Measurements from ENCODE around the gene GJD3. TPM values are rescaled to one million over a fixed set of nuclear protein-coding genes. Genes with fewer than 3 reads are reported as not detected.

The GJD3 gene
- total and polyA plus RNA-seq, 2 donors = 0.34 to 0.66 TPM

DNA sequence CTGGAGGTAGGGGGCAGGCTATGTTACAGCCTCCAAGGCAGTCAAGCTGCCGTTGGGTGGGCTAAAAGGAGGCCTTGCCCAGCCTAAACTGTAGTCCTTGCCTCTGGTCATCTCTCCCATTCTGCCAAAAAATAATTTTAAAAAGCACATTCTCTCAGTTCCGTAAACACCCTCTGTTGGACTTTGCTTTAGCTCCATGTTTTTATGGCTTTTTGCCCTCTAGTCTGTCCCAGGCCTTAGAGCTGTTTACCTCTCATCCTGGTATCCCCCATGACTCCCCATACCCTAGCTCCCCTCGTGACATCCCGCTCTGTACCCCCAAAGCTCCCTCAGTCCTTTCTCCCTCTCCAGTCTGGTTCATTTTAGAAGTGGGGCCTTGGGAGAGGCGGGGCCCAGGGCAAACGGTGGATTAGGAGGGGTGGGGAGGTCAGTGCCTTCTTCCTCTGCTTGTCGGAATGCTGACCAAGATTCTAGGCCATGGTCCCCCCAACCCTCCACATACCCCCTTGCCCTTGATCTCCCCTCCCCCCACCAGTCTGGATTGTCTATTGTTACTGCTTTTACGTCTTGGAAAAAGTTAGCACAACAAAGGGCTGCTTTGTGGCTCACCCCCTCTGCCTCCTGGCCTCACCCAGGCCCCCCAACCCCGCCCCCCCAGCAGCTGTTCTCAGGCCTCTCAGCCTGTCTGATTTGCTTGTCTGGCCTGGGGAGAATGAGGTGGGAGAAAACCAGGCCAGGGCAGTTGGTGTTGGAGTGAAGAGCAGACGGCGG lies 18.4 kb downstream of the GJD3 start:
- Histone ChIP-seq H3K4me3 (ENCODE audit: low read length in 2 of 2) (no peak overlapping the region), H3K27me3 (ENCODE audit: control insufficient read depth in 2 of 2, insufficient read depth in 1 of 2, low read length in 1 of 2) (peaks cover 19 to 44% of the 10 kb centered on the region in 2 donors), H3K9me3 (ENCODE audit: control insufficient read depth in 2 of 2, insufficient read depth in 1 of 2, low read length in 1 of 2) (peaks cover 0 to 11% of the 10 kb centered on the region in 2 donors), H3K36me3 (ENCODE audit: control insufficient read depth in 2 of 2, insufficient read depth in 2 of 2, low read length in 1 of 2) (peaks cover 3 to 7% of the 10 kb centered on the region in 2 donors), H3K27ac (ENCODE audit: low read depth in 1 of 2, low read length in 1 of 2) (peak overlapping the region in 1 of 2 donors; percentile 59), H3K4me1 (ENCODE audit: control insufficient read depth in 2 of 2, insufficient read depth in 2 of 2, low read length in 2 of 2) (peaks cover 29 to 96% of the 10 kb centered on the region in 2 donors)
- peak in 1 of 9 donors; percentile 19 for DNase-seq (ENCODE audit: low read depth in 6 of 9, low spot score in 9 of 9)
- 86% methylated on average over 11 of the region's 11 CpGs for WGBS

GRCh38 chr17:40345161-40345993 lies 19.2 kb downstream of the GJD3 start:
- Histone ChIP-seq H3K4me3 (ENCODE audit: low read length in 2 of 2) (peak overlapping the region; percentile 25 to 44), H3K27me3 (ENCODE audit: control insufficient read depth in 2 of 2, insufficient read depth in 1 of 2, low read length in 1 of 2) (peaks cover 19 to 44% of the 10 kb centered on the region in 2 donors), H3K36me3 (ENCODE audit: control insufficient read depth in 2 of 2, insufficient read depth in 2 of 2, low read length in 1 of 2) (peaks cover 0 to 7% of the 10 kb centered on the region in 2 donors), H3K9me3 (ENCODE audit: control insufficient read depth in 2 of 2, insufficient read depth in 1 of 2, low read length in 1 of 2) (peaks cover 0 to 11% of the 10 kb centered on the region in 2 donors), H3K4me1 (ENCODE audit: control insufficient read depth in 2 of 2, insufficient read depth in 2 of 2, low read length in 2 of 2) (peaks cover 34 to 95% of the 10 kb centered on the region in 2 donors), H3K27ac (ENCODE audit: low read depth in 1 of 2, low read length in 1 of 2) (peak overlapping the region in 1 of 2 donors; percentile 43)
- no peak for DNase-seq (ENCODE audit: low read depth in 6 of 9, low spot score in 9 of 9)
- WGBS = 4% methylated on average over 45 of the region's 45 CpGs

- Histone ChIP-seq H3K27ac (ENCODE audit: low read depth in 1 of 2, low read length in 1 of 2) (peak overlapping the region; percentile 0 to 43), H3K4me1 (ENCODE audit: control insufficient read depth in 2 of 2, insufficient read depth in 2 of 2, low read length in 2 of 2) (peaks cover 36 to 90% of the 10 kb centered on the region in 2 donors), H3K36me3 (ENCODE audit: control insufficient read depth in 2 of 2, insufficient read depth in 2 of 2, low read length in 1 of 2) (peaks cover 0 to 7% of the 10 kb centered on the region in 2 donors), H3K9me3 (ENCODE audit: control insufficient read depth in 2 of 2, insufficient read depth in 1 of 2, low read length in 1 of 2) (peaks cover 0 to 11% of the 10 kb centered on the region in 2 donors), H3K27me3 (ENCODE audit: control insufficient read depth in 2 of 2, insufficient read depth in 1 of 2, low read length in 1 of 2) (peaks cover 19 to 44% of the 10 kb centered on the region in 2 donors), H3K4me3 (ENCODE audit: low read length in 2 of 2) (peak overlapping the region; percentile 25 to 44)
- DNase-seq (ENCODE audit: low read depth in 6 of 9, low spot score in 9 of 9) = no peak
- WGBS = 46% methylated on average over 7 of the region's 7 CpGs
These were observed 19.9 kb downstream of the GJD3 start for GRCh38 chr17:40344421-40345160.

DNA sequence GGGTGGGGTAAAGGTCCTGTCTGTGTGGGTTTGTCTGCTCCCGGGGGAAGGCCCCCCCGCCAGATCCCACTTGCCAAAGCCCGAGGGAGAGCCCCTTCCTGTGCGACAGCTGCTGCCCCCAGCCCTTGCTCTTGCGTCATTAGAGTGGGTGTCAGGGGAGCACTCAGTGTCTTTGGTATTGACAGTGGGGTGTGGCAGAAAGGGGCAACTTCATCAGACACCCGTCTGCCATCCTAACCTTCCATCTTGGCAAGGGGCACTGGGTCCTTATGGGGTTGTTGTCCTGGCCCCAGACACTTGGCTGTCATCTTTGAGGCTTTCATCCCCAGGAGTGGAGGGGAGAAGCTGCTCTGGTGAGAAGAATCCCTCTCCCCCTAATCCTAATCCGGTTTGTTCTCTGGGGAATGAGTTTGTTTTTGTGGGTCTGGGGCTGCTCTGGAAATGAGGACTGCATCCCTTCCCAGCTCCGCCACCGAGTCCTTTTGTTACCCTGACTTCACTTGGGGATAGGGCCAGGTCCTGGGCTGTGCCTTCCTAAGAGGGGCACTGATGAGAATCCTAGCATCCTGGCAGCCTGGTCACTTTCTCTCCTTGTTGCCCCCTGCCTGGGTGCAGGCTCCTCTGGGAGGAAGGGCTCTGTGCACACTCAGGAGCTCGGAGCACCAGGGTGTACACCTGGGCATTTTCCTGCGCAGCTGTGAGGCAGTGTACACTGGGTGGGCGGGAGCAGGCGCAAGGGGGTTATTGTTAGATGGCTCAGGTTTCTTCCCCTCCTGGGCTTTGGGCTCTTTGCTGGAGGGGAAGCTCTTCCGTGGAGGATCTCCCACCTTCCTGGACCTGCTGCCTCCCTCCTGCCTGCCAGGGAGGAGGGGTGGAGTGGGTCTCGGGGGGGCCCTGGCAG lies 21.1 kb downstream of the GJD3 start:
- H3K27me3 ChIP-seq (ENCODE audit: control insufficient read depth in 2 of 2, insufficient read depth in 1 of 2, low read length in 1 of 2) = peaks cover 19 to 44% of the 10 kb centered on the region in 2 donors
- H3K9me3 ChIP-seq (ENCODE audit: control insufficient read depth in 2 of 2, insufficient read depth in 1 of 2, low read length in 1 of 2) = peaks cover 0 to 11% of the 10 kb centered on the region in 2 donors
- H3K27ac ChIP-seq (ENCODE audit: low read depth in 1 of 2, low read length in 1 of 2) = peak overlapping the region in 1 of 2 donors; percentile 46
- peaks cover 0 to 1% of the 10 kb centered on the region in 2 donors for H3K36me3 ChIP-seq (ENCODE audit: control insufficient read depth in 2 of 2, insufficient read depth in 2 of 2, low read length in 1 of 2)
- 44% methylated on average over 15 of the region's 15 CpGs for WGBS
- peak overlapping the region; percentile 59 to 87 for H3K4me3 ChIP-seq (ENCODE audit: low read length in 2 of 2)
- DNase-seq (ENCODE audit: low read depth in 6 of 9, low spot score in 9 of 9) = peak in 1 of 9 donors; percentile 67
- H3K4me1 ChIP-seq (ENCODE audit: control insufficient read depth in 2 of 2, insufficient read depth in 2 of 2, low read length in 2 of 2) = peaks cover 36 to 92% of the 10 kb centered on the region in 2 donors

DNA sequence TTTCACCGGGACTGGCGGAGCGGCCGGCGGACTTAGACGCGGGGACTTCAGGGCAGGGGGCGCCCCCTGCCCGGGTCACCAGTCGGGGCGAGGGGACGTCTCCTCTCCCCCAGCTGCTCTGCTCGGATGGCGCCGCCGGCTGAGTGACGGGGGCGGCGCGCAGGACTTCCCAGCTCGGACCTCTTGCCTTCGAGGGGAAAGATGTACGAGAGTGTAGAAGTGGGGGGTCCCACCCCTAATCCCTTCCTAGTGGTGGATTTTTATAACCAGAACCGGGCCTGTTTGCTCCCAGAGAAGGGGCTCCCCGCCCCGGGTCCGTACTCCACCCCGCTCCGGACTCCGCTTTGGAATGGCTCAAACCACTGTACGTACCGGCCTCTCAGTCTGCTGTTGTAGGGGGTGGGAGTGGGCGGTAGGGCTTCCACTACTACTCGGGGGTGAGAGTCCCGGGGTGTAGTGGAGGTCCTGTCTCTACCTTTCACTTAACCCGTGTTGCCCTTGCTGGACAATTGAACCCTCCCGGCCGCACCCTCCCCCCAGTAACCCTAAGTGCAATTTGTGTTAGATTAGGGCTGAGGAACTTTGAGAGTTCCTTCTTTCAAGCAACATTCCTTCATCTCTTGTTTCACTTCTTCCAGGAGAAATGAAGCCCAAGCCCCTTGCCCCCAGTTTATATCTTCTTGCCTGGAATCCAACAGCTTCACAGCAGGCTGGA lies 21.9 kb downstream of the GJD3 start:
- peaks cover 0 to 11% of the 10 kb centered on the region in 2 donors for H3K9me3 ChIP-seq (ENCODE audit: control insufficient read depth in 2 of 2, insufficient read depth in 1 of 2, low read length in 1 of 2)
- H3K27ac ChIP-seq (ENCODE audit: low read depth in 1 of 2, low read length in 1 of 2) = peak overlapping the region in 1 of 2 donors; percentile 53
- DNase-seq (ENCODE audit: low read depth in 6 of 9, low spot score in 9 of 9) = no peak
- H3K4me1 ChIP-seq (ENCODE audit: control insufficient read depth in 2 of 2, insufficient read depth in 2 of 2, low read length in 2 of 2) = peaks cover 44 to 92% of the 10 kb centered on the region in 2 donors
- peaks cover 19 to 44% of the 10 kb centered on the region in 2 donors for H3K27me3 ChIP-seq (ENCODE audit: control insufficient read depth in 2 of 2, insufficient read depth in 1 of 2, low read length in 1 of 2)
- WGBS = 27% methylated on average over 38 of the region's 38 CpGs
- H3K4me3 ChIP-seq (ENCODE audit: low read length in 2 of 2) = peak overlapping the region; percentile 59 to 87
- no peaks in the 10 kb centered on the region for H3K36me3 ChIP-seq (ENCODE audit: control insufficient read depth in 2 of 2, insufficient read depth in 2 of 2, low read length in 1 of 2)

DNA sequence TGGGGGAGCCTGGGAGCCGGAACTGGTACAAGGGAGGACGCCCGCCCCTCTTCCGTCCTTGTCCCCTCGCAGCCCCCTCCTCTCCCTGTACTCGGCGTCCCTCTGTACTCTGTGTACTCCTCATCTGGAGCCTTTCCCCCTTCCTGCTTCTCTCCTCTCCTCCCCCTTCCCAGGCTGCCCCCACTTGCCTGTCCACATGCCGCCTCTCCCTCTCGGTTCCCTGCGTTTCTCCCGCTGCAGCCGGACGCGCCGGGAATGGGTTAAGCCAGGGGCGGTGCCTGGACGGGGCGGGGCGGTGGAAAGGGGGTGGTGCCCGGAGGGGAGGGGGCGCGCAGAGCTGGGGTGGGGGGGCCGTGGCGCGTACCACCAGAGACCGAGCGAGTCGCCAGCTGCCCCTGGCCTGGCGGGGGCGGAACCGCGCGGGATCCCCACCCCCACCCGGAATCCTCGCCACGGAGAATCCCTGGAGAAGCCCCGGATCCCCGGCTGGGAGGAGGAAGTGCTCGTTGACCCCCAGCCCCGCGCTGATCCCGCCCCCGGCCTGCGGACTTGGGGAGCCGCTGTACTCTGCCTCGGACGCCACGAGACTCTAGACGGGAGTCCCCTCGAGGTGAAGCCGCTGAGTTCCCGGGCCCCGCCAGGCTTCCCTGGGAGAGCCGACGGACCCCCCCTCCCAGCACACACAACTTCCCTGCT lies 22.6 kb downstream of the GJD3 start:
- Histone ChIP-seq H3K4me3 (ENCODE audit: low read length in 2 of 2) (peak overlapping the region; percentile 59 to 87), H3K36me3 (ENCODE audit: control insufficient read depth in 2 of 2, insufficient read depth in 2 of 2, low read length in 1 of 2) (no peaks in the 10 kb centered on the region), H3K27me3 (ENCODE audit: control insufficient read depth in 2 of 2, insufficient read depth in 1 of 2, low read length in 1 of 2) (peaks cover 19 to 44% of the 10 kb centered on the region in 2 donors), H3K4me1 (ENCODE audit: control insufficient read depth in 2 of 2, insufficient read depth in 2 of 2, low read length in 2 of 2) (peaks cover 44 to 92% of the 10 kb centered on the region in 2 donors), H3K9me3 (ENCODE audit: control insufficient read depth in 2 of 2, insufficient read depth in 1 of 2, low read length in 1 of 2) (peaks cover 0 to 11% of the 10 kb centered on the region in 2 donors), H3K27ac (ENCODE audit: low read depth in 1 of 2, low read length in 1 of 2) (peak overlapping the region; percentile 43 to 78)
- WGBS = 2% methylated on average over 55 of the region's 55 CpGs
- DNase-seq (ENCODE audit: low read depth in 6 of 9, low spot score in 9 of 9) = no peak
